Activated naive CD8-positive, alpha-beta T cell treated with anti-CD3 and anti-CD28 coated beads, Interleukin-2, amount 50 U/mL, for 24 hours (primary cell): ENCODE results near the gene SERPINA6.
"Not testable (repeated sequence)": the region's sequence is repeated elsewhere in the genome, so short reads cannot be mapped to it uniquely, and the experiment has no call there.

Source experiments
- ATAC-seq: fragments of 150-1000 bp; cut with Tn5 transposase; one replicate; pipeline ENCODE4 v1.10.0; 2021
- DNase-seq: peaks from one replicate; pipeline ENCODE4 v3.0.0; 2021
- H3K27ac Mint-ChIP-seq: one replicate; pipeline ENCODE4 v1.8.0; 2021; ENCODE audit warnings: mild to moderate bottlenecking, mixed read lengths
- H3K27me3 Mint-ChIP-seq: one replicate; pipeline ENCODE4 v1.8.0; 2021; ENCODE audit warnings: mixed read lengths
- H3K36me3 Mint-ChIP-seq: one replicate; pipeline ENCODE4 v1.8.0; 2021; ENCODE audit warnings: low read depth, mixed read lengths
- H3K4me1 Mint-ChIP-seq: one replicate; pipeline ENCODE4 v1.8.0; 2021; ENCODE audit warnings: mixed read lengths
- H3K4me3 Mint-ChIP-seq: one replicate; pipeline ENCODE4 v1.8.0; 2021; ENCODE audit warnings: mild to moderate bottlenecking, moderate library complexity, mixed read lengths
- H3K9me3 Mint-ChIP-seq: one replicate; pipeline ENCODE4 v1.8.0; 2021; ENCODE audit warnings: mixed read lengths

SERPINA6 gene

GRCh38 chr14:94298130-94298529 is 25.0 kb downstream of the SERPINA6 start:
- DNase-seq (no peak), ATAC-seq (no peak)
- Mint-ChIP-seq H3K4me1 (no peaks in the 10 kb centered on the region), H3K9me3 (peaks cover 7% of the 10 kb centered on the region), H3K27me3 (peaks cover 3% of the 10 kb centered on the region), H3K4me3 (no peak overlapping the region), H3K36me3 (no peaks in the 10 kb centered on the region), H3K27ac (no peak overlapping the region)

- not testable (repeated sequence) for ATAC-seq, DNase-seq, H3K36me3 Mint-ChIP-seq, H3K4me3 Mint-ChIP-seq, H3K9me3 Mint-ChIP-seq, H3K27me3 Mint-ChIP-seq, H3K4me1 Mint-ChIP-seq, H3K27ac Mint-ChIP-seq
Observed at GRCh38 chr14:94296181-94296545, 27.0 kb downstream of the SERPINA6 start.

- H3K4me3 Mint-ChIP-seq = no peak overlapping the region
- H3K4me1 Mint-ChIP-seq = no peaks in the 10 kb centered on the region
- H3K27ac Mint-ChIP-seq = no peak overlapping the region
- peaks cover 7% of the 10 kb centered on the region for H3K9me3 Mint-ChIP-seq
- DNase-seq = no peak
- H3K36me3 Mint-ChIP-seq = no peaks in the 10 kb centered on the region
- peaks cover 3% of the 10 kb centered on the region for H3K27me3 Mint-ChIP-seq
- no peak for ATAC-seq
Observed at GRCh38 chr14:94295360-94296180, 27.6 kb downstream of the SERPINA6 start.

- no peaks in the 10 kb centered on the region for H3K4me1 Mint-ChIP-seq
- ATAC-seq (no peak), DNase-seq (no peak)
- no peak overlapping the region for H3K27ac Mint-ChIP-seq
- H3K9me3 Mint-ChIP-seq = peaks cover 7% of the 10 kb centered on the region
- no peaks in the 10 kb centered on the region for H3K36me3 Mint-ChIP-seq
- H3K27me3 Mint-ChIP-seq = peaks cover 3% of the 10 kb centered on the region
- no peak overlapping the region for H3K4me3 Mint-ChIP-seq
Observed at GRCh38 chr14:94293578-94293924, 29.6 kb downstream of the SERPINA6 start.

GRCh38 chr14:94292872-94293577 is 30.1 kb downstream of the SERPINA6 start, which contains the start of gene SERPINA10:
Gene SERPINA10 (minus strand): TSS chr14:94293268. CDS start chr14:94290593, 2,675 bp downstream.
- H3K4me3 Mint-ChIP-seq = no peak within 1 kb of the TSS
- H3K27ac Mint-ChIP-seq = no peak within 1 kb of the TSS
- no peaks in the 10 kb centered on the region for H3K36me3 Mint-ChIP-seq
- DNase-seq = no peak
- no peaks in the 10 kb centered on the region for H3K4me1 Mint-ChIP-seq
- no peak for ATAC-seq
- H3K27me3 Mint-ChIP-seq = peaks cover 3% of the 10 kb centered on the region
- peaks cover 7% of the 10 kb centered on the region for H3K9me3 Mint-ChIP-seq

GRCh38 chr14:94292526-94292871 is 30.6 kb downstream of the SERPINA6 start:
- Mint-ChIP-seq H3K4me1 (no peaks in the 10 kb centered on the region), H3K27ac (no peak overlapping the region), H3K36me3 (no peaks in the 10 kb centered on the region), H3K4me3 (no peak overlapping the region), H3K9me3 (peaks cover 7% of the 10 kb centered on the region), H3K27me3 (peaks cover 3% of the 10 kb centered on the region)
- DNase-seq = no peak
- ATAC-seq = no peak

GRCh38 chr14:94291906-94292525 is 31.1 kb downstream of the SERPINA6 start:
- Mint-ChIP-seq H3K4me1 (no peaks in the 10 kb centered on the region), H3K9me3 (peaks cover 7% of the 10 kb centered on the region), H3K36me3 (no peaks in the 10 kb centered on the region), H3K27me3 (no peaks in the 10 kb centered on the region), H3K4me3 (no peak overlapping the region), H3K27ac (no peak overlapping the region)
- no peak for ATAC-seq
- no peak for DNase-seq

GRCh38 chr14:94291159-94291905 is 31.8 kb downstream of the SERPINA6 start:
- H3K27me3 Mint-ChIP-seq = no peaks in the 10 kb centered on the region
- H3K4me3 Mint-ChIP-seq = no peak overlapping the region
- no peaks in the 10 kb centered on the region for H3K36me3 Mint-ChIP-seq
- H3K27ac Mint-ChIP-seq = no peak overlapping the region
- peaks cover 2% of the 10 kb centered on the region for H3K9me3 Mint-ChIP-seq
- ATAC-seq (no peak), DNase-seq (no peak)
- no peaks in the 10 kb centered on the region for H3K4me1 Mint-ChIP-seq

GRCh38 chr14:94290197-94290596 is 32.9 kb downstream of the SERPINA6 start:
- H3K27ac Mint-ChIP-seq = no peak overlapping the region
- ATAC-seq = no peak
- H3K9me3 Mint-ChIP-seq = no peaks in the 10 kb centered on the region
- H3K27me3 Mint-ChIP-seq = no peaks in the 10 kb centered on the region
- H3K4me3 Mint-ChIP-seq = no peak overlapping the region
- no peaks in the 10 kb centered on the region for H3K4me1 Mint-ChIP-seq
- no peak for DNase-seq
- H3K36me3 Mint-ChIP-seq = no peaks in the 10 kb centered on the region

- ATAC-seq (no peak), DNase-seq (no peak)
- Mint-ChIP-seq H3K4me1 (no peaks in the 10 kb centered on the region), H3K27me3 (no peaks in the 10 kb centered on the region), H3K9me3 (no peaks in the 10 kb centered on the region), H3K4me3 (no peak overlapping the region), H3K36me3 (no peaks in the 10 kb centered on the region), H3K27ac (no peak overlapping the region)
Observed at GRCh38 chr14:94288610-94289465, 34.3 kb downstream of the SERPINA6 start.

GRCh38 chr14:94285158-94285557 is 38.0 kb downstream of the SERPINA6 start:
- H3K27ac Mint-ChIP-seq = no peak overlapping the region
- ATAC-seq (no peak), DNase-seq (no peak)
- no peaks in the 10 kb centered on the region for H3K9me3 Mint-ChIP-seq
- H3K36me3 Mint-ChIP-seq = no peaks in the 10 kb centered on the region
- no peak overlapping the region for H3K4me3 Mint-ChIP-seq
- peaks cover 3% of the 10 kb centered on the region for H3K27me3 Mint-ChIP-seq
- no peaks in the 10 kb centered on the region for H3K4me1 Mint-ChIP-seq

GRCh38 chr14:94284221-94284620 is 38.9 kb downstream of the SERPINA6 start:
- DNase-seq = no peak
- H3K4me3 Mint-ChIP-seq = no peak overlapping the region
- H3K27ac Mint-ChIP-seq = no peak overlapping the region
- H3K36me3 Mint-ChIP-seq = no peaks in the 10 kb centered on the region
- ATAC-seq = no peak
- no peaks in the 10 kb centered on the region for H3K9me3 Mint-ChIP-seq
- H3K4me1 Mint-ChIP-seq = no peaks in the 10 kb centered on the region
- H3K27me3 Mint-ChIP-seq = peaks cover 3% of the 10 kb centered on the region

GRCh38 chr14:94282991-94283723 is 40.0 kb downstream of the SERPINA6 start:
- peaks cover 3% of the 10 kb centered on the region for H3K27me3 Mint-ChIP-seq
- H3K36me3 Mint-ChIP-seq = no peaks in the 10 kb centered on the region
- no peak overlapping the region for H3K4me3 Mint-ChIP-seq
- DNase-seq = no peak
- H3K27ac Mint-ChIP-seq = no peak overlapping the region
- no peaks in the 10 kb centered on the region for H3K9me3 Mint-ChIP-seq
- no peaks in the 10 kb centered on the region for H3K4me1 Mint-ChIP-seq
- ATAC-seq = no peak
